ENCODE data around the gene GPER1. TPM values are rescaled to one million over a fixed set of nuclear protein-coding genes. Genes with fewer than 3 reads are reported as not detected.

Gene GPER1
- polyA plus RNA-seq, 2 of the 4 experiments (the other 2 are of a cell fraction): 0.23 to 0.50 TPM

GRCh38 chr7:1101563-1102431, 13.9 kb downstream of the GPER1 start:
- FAIRE-seq (no peak), DNase-seq (ENCODE audit: low read depth in 1 of 2, low spot score in 1 of 2) (no peak), ATAC-seq (no peak)
- no peak overlapping the region for H3K4me3 ChIP-seq
- WGBS (ENCODE audit: missing lambda C conversion rate): 90% methylated on average over 43 of the region's 47 CpGs
- ChIA-PET POLR2A (no interaction called here), CTCF (interaction anchor here (0.6 to 9.6 kb wide), 8 partner anchors 13 to 228 kb away, joined by 3 to 102 read pairs (median 4); partner anchors contain the start of gene GPER1)
- H3K27ac ChIP-seq: no peak overlapping the region
- H3K4me1 ChIP-seq: no peaks in the 10 kb centered on the region
- no peak overlapping the region for H3K4me2 ChIP-seq
- TF ChIP-seq RNF2 (IDR thresholded peaks at IDR 0.05; ENCODE audit: borderline replicate concordance, low read depth): no peak
- TF ChIP-seq EP300 (IDR thresholded peaks at IDR 0.05): no peak
- TF ChIP-seq POLR2AphosphoS2 (conservative IDR thresholded peaks at IDR 0.05; ENCODE audit: low read length): no peak
- no peak for TF ChIP-seq JUNB (IDR thresholded peaks at IDR 0.05)
- no peak for TF ChIP-seq FOSB (CRISPR knock-in tag; IDR thresholded peaks at IDR 0.05)
- TF ChIP-seq CBX2 (IDR thresholded peaks at IDR 0.05; ENCODE audit: borderline replicate concordance, low read depth): no peak
- no peak for TF ChIP-seq REST (IDR thresholded peaks at IDR 0.05)
- TF ChIP-seq HDAC2 (IDR thresholded peaks at IDR 0.05): no peak
- no peak for TF ChIP-seq JUN (IDR thresholded peaks at IDR 0.05)
- TF ChIP-seq ZNF302 (CRISPR knock-in tag; IDR thresholded peaks at IDR 0.05): no peak
- no peak for TF ChIP-seq MAX (IDR thresholded peaks at IDR 0.05)
- TF ChIP-seq CTCF (IDR thresholded peaks at IDR 0.05): no peak
- TF ChIP-seq SREBF2 (IDR thresholded peaks at IDR 0.05): no peak
- no peak for TF ChIP-seq HES2 (IDR thresholded peaks at IDR 0.05)
- no peak for TF ChIP-seq ELK1 (IDR thresholded peaks at IDR 0.05; ENCODE audit: low read depth, low read length)
- no peaks in the 10 kb centered on the region for H3K9me3 ChIP-seq

- no peak for DNase-seq (ENCODE audit: low read depth in 1 of 2, low spot score in 1 of 2)
- ChIA-PET CTCF (interaction anchor here (1.3 to 9.6 kb wide), 5 partner anchors 15 to 110 kb away, joined by 3 to 102 read pairs (median 6); partner anchors contain the start of gene GPER1), POLR2A (no interaction called here)
- Histone ChIP-seq H3K9me3 (no peaks in the 10 kb centered on the region), H3K4me1 (no peaks in the 10 kb centered on the region), H3K27ac (no peak overlapping the region), H3K4me2 (no peak overlapping the region), H3K4me3 (no peak overlapping the region)
- 93% methylated on average over 34 of the region's 34 CpGs for WGBS (ENCODE audit: missing lambda C conversion rate)
- ATAC-seq: no peak
- no peak for FAIRE-seq
- no peak for TF ChIP-seq EHMT2 (IDR thresholded peaks at IDR 0.05; ENCODE audit: low read depth)
- no peak for TF ChIP-seq REST (IDR thresholded peaks at IDR 0.05)
- no peak for TF ChIP-seq SMC3 (IDR thresholded peaks at IDR 0.05)
- no peak for TF ChIP-seq PBX3 (IDR thresholded peaks at IDR 0.05)
- no peak for TF ChIP-seq ELK1 (IDR thresholded peaks at IDR 0.05; ENCODE audit: low read depth, low read length)
- no peak for TF ChIP-seq MAZ (IDR thresholded peaks at IDR 0.05; ENCODE audit: borderline replicate concordance, low read depth, low read length)
- no peak for TF ChIP-seq BHLHE40 (IDR thresholded peaks at IDR 0.05; ENCODE audit: low read depth, low read length)
Measured at GRCh38 chr7:1103009-1103788, 15.3 kb downstream of the GPER1 start.

Measured in A549 (cell line).